Muscle layer of duodenum (tissue), 2 donors: ENCODE data around the gene OR13J1.

ENCODE experiments used
- H3K27ac ChIP-seq: one replicate; pipeline ENCODE4 v1.7.0; 2013; ENCODE audit warnings: mild to moderate bottlenecking, low read length
- H3K27me3 ChIP-seq: one replicate; pipeline ENCODE4 v1.7.0; 2013; ENCODE audit warnings: low read depth, mild to moderate bottlenecking, control low read depth, low read length
- H3K36me3 ChIP-seq, 2 donors: one replicate each; pipeline ENCODE4 v1.7.0; 2013; ENCODE audit warnings: low read length in 2 of 2, control low read depth in 1 of 2, mild to moderate bottlenecking in 1 of 2; ENCODE audit not compliant: insufficient read depth in 2 of 2, control insufficient read depth in 1 of 2
- H3K4me1 ChIP-seq, 2 donors: one replicate each; pipeline ENCODE4 v1.7.0; 2013; ENCODE audit warnings: low read length in 2 of 2, mild to moderate bottlenecking in 2 of 2, control low read depth in 1 of 2, moderate library complexity in 1 of 2; ENCODE audit not compliant: insufficient read depth in 2 of 2, control insufficient read depth in 1 of 2
- H3K4me3 ChIP-seq, 2 donors: one replicate each; pipeline ENCODE4 v1.7.0; 2013; ENCODE audit warnings: low read length in 2 of 2, low read depth in 1 of 2, mild to moderate bottlenecking in 1 of 2
- H3K9me3 ChIP-seq, 2 donors: one replicate each; pipeline ENCODE4 v1.7.0; 2013; ENCODE audit warnings: low read length in 2 of 2, control low read depth in 1 of 2, mild to moderate bottlenecking in 1 of 2; ENCODE audit not compliant: control insufficient read depth in 1 of 2
- donor health status: healthy.

Gene OR13J1

DNA sequence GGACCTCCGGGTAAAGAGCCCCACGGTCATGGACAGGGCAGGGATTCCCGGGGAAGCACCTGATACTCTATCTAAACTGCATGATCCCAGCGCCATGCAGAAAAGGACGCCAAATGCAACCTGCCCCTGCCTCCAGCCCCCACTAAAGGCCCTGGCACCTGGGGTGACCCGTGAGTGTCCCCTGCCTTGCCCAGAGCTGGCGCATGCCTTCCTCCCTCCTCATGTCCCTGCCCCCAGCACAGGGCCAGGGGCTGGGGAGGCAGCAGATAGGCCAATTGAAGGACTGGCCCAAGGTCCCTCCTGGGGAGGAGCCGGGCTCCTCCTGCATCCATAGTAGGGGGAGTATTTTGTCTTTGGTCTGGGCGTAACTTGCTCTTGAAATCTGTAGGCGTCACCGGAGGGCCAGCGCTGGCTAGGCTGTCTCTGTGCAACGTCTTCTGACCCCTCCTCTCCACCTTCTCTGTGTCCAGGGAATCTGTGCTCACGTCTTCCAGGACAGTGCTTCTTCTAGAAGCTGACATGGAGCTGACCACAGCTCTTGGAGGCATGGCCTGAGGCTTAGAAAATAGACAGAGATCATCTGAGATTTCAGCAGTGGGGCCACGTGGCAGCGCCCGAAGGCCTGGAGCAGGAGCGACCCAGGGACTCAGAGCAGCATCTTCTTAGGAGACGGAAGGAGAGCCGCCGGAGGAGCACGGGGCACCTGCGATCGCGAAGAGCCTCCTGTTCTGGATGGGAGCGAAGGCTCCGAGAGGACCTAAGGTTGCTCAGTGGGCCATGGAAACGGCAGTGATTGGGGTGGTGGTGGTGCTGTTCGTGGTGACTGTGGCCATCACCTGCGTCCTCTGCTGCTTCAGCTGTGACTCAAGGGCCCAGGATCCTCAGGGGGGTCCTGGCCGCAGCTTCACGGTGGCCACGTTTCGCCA, 39.7 kb upstream of the OR13J1 start:
- H3K36me3 ChIP-seq, result peaks cover 0 to 4% of the 10 kb centered on the region in 2 donors
- peaks cover 51 to 60% of the 10 kb centered on the region in 2 donors for H3K4me1 ChIP-seq
- no peaks in the 10 kb centered on the region for H3K9me3 ChIP-seq
- no peaks in the 10 kb centered on the region for H3K27me3 ChIP-seq
- peak overlapping the region; percentile 88 for H3K27ac ChIP-seq
- H3K4me3 ChIP-seq, result no peak overlapping the region

GRCh38 chr9:35909274-35909673, 39.1 kb upstream of the OR13J1 start, which contains the start of gene SPAAR:
SPAAR (plus strand) TSS chr9:35909490; CDS start chr9:35910464, 974 bp downstream.
- no peaks in the 10 kb centered on the region for H3K9me3 ChIP-seq
- peak within 1 kb of the TSS in 1 of 2 donors; percentile 18 for H3K4me3 ChIP-seq
- peaks cover 49 to 67% of the 10 kb centered on the region in 2 donors for H3K4me1 ChIP-seq
- H3K36me3 ChIP-seq, result peaks cover 0 to 4% of the 10 kb centered on the region in 2 donors
- H3K27me3 ChIP-seq, result no peaks in the 10 kb centered on the region
- H3K27ac ChIP-seq, result peak within 1 kb of the TSS; percentile 88

DNA sequence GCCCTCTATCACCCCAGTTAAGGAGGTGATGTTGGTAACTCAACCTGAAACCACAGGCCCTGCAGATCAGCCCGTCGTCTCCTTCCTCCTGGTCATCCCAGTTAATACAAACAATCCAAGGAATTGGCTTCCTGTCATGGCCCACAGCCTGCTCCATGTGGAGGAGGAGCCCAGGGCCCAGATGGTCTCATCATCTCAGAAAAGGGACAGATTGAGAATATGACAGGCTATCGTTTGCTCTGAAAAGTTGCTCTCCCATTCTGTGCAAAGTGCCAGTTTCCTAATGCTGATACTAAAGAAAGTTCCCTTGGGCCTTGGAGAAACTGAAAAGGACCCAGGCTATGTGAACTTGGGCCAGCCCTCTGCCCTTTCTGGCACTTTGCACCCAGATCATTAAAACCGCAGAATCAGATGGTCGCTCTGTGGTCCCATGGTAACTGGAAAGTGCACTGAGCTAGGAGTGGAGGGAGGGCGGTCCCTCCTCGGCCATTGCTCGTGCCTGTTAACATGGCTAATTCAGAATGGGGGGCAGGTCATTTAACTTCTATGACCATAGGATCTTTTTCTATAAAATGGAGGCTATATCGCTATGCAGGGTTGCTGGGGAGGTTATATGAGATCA, 38.4 kb upstream of the OR13J1 start:
- peaks cover 48 to 69% of the 10 kb centered on the region in 2 donors for H3K4me1 ChIP-seq
- H3K36me3 ChIP-seq, result peaks cover 0 to 4% of the 10 kb centered on the region in 2 donors
- H3K4me3 ChIP-seq, result peak overlapping the region in 1 of 2 donors; percentile 18
- H3K27me3 ChIP-seq, result no peaks in the 10 kb centered on the region
- peak overlapping the region; percentile 88 for H3K27ac ChIP-seq
- no peaks in the 10 kb centered on the region for H3K9me3 ChIP-seq

DNA sequence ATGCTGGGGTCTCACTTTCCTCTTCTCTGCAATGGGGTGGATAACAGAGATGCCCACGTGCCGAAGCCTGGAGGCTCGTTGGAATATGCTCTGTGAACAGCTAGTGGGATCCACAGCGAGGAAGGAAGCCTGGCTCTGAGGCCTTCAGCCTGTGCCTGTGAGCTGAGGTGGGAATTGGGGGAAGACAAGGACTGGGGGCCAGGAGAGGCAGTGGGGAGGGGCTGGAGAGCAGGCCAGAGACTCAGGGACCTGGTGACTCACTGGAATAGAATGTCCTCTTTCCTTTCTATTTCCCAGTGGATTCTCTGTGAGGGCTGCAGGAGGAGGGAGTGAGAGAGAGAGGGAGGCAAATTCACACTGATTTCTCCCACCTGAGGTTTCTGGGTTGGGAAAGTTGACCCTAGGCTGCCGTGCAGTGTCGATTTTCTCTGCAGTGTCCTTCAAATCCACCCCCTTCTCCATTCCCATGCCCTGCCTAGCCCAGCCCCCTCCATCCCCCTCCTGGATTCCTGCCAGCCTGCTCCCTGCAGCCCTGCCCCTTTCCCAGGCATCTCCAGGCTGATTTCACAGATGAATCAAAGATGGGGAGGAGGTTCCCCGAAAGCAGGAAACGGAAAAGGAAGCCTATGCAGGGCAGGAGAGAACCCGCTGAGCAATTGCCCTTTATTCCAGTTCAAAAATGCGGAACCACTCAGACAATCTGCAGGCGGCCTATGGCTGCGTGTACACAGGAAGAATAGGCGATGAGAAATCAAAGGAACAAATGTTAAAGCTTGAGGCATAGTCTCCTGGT, 37.7 kb upstream of the OR13J1 start:
- Histone ChIP-seq H3K27ac (peak overlapping the region; percentile 88), H3K4me3 (peak overlapping the region; percentile 18 to 39), H3K36me3 (peaks cover 0 to 4% of the 10 kb centered on the region in 2 donors), H3K4me1 (peaks cover 48 to 69% of the 10 kb centered on the region in 2 donors), H3K27me3 (no peaks in the 10 kb centered on the region), H3K9me3 (no peaks in the 10 kb centered on the region)

- H3K4me1 ChIP-seq, result peaks cover 48 to 69% of the 10 kb centered on the region in 2 donors
These were observed 36.9 kb upstream of the OR13J1 start for GRCh38 chr9:35906923-35907699.

DNA sequence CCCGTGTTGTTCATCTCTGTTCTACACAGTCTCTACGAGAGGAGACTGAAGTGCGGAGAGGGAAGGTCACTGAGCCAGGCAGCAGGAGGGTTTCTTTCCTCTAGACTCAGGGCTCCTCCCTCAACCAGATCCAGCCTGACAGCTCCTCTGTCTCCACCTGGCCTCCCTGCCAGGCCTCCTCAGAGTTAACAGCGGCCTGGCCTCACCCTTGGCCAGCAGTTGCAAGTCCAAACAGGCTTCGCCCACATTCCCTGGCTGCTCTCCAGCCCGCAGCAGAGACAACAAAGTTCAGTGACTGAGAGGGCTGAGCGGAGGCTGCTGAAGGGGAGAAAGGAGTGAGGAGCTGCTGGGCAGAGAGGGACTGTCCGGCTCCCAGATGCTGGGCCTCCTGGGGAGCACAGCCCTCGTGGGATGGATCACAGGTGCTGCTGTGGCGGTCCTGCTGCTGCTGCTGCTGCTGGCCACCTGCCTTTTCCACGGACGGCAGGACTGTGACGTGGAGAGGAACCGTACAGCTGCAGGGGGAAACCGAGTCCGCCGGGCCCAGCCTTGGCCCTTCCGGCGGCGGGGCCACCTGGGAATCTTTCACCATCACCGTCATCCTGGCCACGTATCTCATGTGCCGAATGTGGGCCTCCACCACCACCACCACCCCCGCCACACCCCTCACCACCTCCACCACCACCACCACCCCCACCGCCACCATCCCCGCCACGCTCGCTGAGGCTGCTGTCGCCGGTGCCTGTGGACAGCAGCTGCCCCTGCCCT, 35.9 kb upstream of the OR13J1 start, which contains the start of gene HRCT1:
HRCT1 (plus strand) TSS at position 291 of the 768 bp plus-strand sequence; CDS start at position 377, 86 bp downstream.
- H3K4me3 ChIP-seq, result peak within 1 kb of the TSS; percentile 3 to 39
- H3K4me1 ChIP-seq, result peaks cover 48 to 69% of the 10 kb centered on the region in 2 donors
- H3K9me3 ChIP-seq, result no peaks in the 10 kb centered on the region
- H3K27me3 ChIP-seq, result no peaks in the 10 kb centered on the region
- H3K36me3 ChIP-seq, result peaks cover 0 to 4% of the 10 kb centered on the region in 2 donors
- H3K27ac ChIP-seq, result peak within 1 kb of the TSS; percentile 88

More at GRCh38 chr9:35906923-35907699, 36.9 kb upstream of the OR13J1 start:
- Histone ChIP-seq H3K27me3 (no peaks in the 10 kb centered on the region), H3K36me3 (peaks cover 0 to 4% of the 10 kb centered on the region in 2 donors), H3K27ac (peak overlapping the region; percentile 88), H3K4me3 (peak overlapping the region; percentile 18 to 39), H3K9me3 (no peaks in the 10 kb centered on the region)

GRCh38 chr9:35905051-35905781, 35.0 kb upstream of the OR13J1 start:
- Histone ChIP-seq H3K9me3 (no peaks in the 10 kb centered on the region), H3K36me3 (peaks cover 0 to 4% of the 10 kb centered on the region in 2 donors), H3K27ac (peak overlapping the region; percentile 60), H3K4me3 (peak overlapping the region in 1 of 2 donors; percentile 20), H3K4me1 (peaks cover 41 to 61% of the 10 kb centered on the region in 2 donors), H3K27me3 (no peaks in the 10 kb centered on the region)

DNA sequence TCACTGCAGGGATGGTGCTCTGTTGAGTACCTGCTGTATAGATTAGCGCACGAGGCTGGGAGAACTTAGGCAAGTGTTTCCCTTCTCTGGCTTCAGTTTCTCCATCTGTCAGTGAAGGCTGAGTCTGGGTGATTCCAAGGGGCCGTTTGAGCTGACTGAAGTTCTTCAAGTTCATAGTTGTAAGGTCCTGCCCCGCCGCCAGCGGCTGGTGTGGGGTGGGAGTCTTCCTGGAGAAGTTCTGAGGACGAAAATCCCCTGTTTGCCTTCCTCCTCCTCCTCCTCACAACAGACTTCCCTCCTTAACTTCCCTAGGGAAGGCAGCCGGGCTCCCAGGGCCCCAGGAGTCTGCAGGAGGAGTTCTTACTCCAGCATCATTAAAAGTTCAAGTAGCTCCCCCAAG, 34.1 kb upstream of the OR13J1 start:
- H3K36me3 ChIP-seq, result peaks cover 0 to 4% of the 10 kb centered on the region in 2 donors
- no peak overlapping the region for H3K4me3 ChIP-seq
- H3K27ac ChIP-seq, result no peak overlapping the region
- H3K9me3 ChIP-seq, result no peaks in the 10 kb centered on the region
- H3K27me3 ChIP-seq, result no peaks in the 10 kb centered on the region
- H3K4me1 ChIP-seq, result peaks cover 38 to 52% of the 10 kb centered on the region in 2 donors

GRCh38 chr9:35903049-35903448, 32.8 kb upstream of the OR13J1 start:
- Histone ChIP-seq H3K27me3 (no peaks in the 10 kb centered on the region), H3K36me3 (peaks cover 0 to 4% of the 10 kb centered on the region in 2 donors), H3K4me1 (peaks cover 26 to 39% of the 10 kb centered on the region in 2 donors), H3K9me3 (no peaks in the 10 kb centered on the region), H3K4me3 (no peak overlapping the region), H3K27ac (no peak overlapping the region)
